GM21737 (cell line): ENCODE data around the gene ZMIZ2.
"Not testable (repeated sequence)": the region's sequence is repeated elsewhere in the genome, so short reads cannot be mapped to it uniquely, and the experiment has no call there.

Experiments used
- ATAC-seq: cut with Tn5 transposase; IDR thresholded peaks from one replicate; pipeline ENCODE4 v1.9.1; 2021; ENCODE audit warnings: mild to moderate bottlenecking, moderate library complexity; ENCODE audit not compliant: unreplicated experiment

ZMIZ2 gene, protein sequence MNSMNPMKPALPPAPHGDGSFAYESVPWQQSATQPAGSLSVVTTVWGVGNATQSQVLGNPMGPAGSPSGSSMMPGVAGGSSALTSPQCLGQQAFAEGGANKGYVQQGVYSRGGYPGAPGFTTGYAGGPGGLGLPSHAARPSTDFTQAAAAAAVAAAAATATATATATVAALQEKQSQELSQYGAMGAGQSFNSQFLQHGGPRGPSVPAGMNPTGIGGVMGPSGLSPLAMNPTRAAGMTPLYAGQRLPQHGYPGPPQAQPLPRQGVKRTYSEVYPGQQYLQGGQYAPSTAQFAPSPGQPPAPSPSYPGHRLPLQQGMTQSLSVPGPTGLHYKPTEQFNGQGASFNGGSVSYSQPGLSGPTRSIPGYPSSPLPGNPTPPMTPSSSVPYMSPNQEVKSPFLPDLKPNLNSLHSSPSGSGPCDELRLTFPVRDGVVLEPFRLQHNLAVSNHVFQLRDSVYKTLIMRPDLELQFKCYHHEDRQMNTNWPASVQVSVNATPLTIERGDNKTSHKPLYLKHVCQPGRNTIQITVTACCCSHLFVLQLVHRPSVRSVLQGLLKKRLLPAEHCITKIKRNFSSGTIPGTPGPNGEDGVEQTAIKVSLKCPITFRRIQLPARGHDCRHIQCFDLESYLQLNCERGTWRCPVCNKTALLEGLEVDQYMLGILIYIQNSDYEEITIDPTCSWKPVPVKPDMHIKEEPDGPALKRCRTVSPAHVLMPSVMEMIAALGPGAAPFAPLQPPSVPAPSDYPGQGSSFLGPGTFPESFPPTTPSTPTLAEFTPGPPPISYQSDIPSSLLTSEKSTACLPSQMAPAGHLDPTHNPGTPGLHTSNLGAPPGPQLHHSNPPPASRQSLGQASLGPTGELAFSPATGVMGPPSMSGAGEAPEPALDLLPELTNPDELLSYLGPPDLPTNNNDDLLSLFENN

DNA sequence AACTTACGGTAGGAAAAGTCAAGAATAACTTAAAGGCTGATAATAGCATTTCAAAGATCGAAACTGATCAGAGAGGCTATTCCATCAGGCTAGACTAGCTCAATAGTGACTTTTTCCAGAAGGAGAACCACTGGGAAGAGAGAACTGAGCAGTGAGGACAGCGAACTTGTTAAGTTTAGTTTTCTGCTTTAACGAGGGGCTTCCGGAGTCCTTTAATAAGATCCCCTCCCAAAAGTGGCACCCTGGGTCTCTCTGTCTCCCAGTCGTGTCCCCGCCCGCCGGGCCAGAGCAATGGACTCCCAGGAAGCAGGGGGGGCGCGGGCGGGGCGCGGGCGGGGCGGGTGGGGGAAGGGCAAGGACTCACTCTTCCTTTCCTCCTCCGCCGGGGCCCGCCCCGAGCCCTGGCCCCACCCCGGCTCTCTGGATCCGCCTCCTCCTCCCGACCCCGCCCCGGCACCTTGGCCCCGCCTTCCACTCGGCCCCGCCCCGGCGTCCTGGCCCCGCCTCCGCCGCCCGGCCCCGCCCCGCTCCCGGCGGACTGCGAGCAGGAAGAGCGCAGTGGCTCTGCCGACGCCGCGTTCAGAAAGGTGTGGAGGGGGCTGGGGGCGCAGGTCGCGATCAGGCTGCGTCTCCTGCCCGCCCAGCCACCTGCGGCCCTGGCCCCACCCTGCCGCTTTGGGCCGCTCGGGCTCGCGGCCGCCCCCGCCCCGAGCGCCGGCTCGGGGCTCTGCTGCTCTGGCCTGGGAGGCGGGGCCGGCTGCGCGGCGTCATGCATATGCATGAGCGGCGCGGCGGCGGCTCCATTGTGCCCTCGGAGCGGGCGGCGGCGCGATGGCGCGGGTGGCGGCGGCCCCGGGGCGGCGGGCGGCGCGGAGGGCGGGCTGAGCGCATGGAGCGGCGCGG is at the start of gene ZMIZ2:
TSS of gene ZMIZ2 (plus strand) at position 803 of the 903 bp plus-strand sequence. CDS start 7,403 bp downstream, outside the sequence.
- ATAC-seq: peak; percentile 63

DNA sequence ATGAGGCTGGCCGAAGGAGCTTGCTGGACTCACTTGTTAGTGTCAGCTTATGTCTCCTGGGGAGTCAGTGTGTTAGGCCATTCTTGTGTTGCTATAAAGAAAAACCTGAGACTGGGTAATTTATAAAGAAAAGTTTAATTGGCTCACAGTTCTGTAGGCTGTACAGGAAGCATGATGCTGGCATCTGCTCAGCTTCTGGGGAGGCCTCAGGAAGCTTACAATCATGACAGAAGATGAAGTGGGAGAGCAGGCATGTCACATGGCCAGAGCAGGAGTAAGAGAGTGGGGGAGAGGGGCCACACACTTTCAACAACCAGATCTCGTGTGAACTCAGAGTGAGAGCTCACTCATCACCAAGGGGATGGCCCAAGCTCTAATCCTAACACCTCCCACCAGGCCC is 49.0 kb upstream of the ZMIZ2 start:
- not testable (repeated sequence) for ATAC-seq

DNA sequence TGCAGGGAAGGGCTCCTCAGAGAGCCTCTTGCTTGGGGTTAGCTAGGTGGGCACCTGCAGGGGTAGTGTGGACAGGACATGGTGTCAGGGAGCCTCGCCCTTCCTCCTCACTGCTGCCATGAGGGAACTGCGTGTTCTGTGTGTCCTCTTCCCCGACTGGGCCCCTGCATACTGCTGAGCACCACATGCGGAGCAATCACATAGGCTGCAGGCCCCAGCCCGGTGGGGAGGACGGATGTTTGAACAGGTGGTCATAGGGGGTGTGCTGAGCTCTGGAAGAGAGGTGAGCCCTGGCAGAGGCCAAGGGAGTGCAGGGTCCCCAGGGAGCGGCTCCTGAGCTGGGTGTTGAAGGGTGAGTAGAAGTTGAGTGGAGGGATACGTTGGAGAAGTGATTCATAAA is 48.3 kb upstream of the ZMIZ2 start:
- ATAC-seq: no peak

DNA sequence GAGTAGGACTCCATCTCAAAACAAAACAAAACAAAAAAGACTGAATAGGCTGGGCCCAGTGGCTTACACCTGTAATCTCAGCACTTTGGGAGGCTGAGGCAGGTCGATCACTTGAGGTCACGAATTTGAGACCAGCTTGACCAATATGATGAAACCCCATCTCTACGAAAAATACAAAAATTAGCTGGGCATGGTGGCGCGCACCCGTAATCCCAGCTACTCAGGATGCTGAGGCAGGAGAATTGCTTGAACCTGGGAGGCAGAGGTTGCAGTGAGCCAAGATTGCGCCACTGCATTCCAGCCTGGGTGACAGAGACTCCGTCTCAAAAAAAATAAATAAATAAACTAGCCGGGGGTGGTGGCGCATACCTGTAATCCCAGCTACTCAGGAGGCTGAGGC is 45.3 kb upstream of the ZMIZ2 start:
- not testable (repeated sequence) for ATAC-seq

DNA sequence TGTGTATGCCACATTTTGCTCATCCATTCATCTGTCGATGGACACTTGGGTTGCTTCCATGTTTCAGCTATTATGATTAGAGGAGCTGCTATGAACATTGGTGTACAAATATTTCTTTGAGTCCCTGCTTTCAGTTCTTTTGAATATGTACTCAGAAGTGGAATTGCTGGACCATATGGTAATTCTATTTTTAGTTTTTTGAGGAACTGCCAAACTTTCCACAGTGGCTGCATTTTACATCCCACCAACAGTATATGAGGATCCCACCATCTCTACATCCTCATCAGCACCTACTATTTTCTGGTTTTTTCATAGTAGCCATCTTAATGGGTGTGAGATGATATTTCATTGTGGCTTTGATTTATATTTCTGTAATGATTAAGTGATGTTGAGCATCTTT is 44.7 kb upstream of the ZMIZ2 start:
- no peak for ATAC-seq

DNA sequence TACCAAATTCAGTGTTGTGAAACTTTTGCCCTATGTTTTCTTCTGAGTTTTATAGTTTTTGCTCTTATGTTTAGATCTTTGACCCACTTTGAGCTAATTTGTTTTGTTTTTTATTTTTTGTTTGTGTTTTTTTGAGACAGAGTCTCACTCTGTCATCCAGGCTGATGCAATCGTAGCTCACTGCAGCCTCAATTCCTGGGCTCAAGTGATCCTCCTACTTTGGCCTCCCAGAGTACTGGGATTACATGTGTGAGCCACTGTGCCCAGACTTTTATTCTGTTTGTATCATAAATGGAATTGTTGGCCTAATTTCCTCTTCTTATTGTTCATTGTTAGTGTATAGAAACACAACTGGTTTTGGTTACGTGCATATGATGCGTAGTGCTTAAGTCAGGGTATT is 43.2 kb upstream of the ZMIZ2 start:
- no peak for ATAC-seq

DNA sequence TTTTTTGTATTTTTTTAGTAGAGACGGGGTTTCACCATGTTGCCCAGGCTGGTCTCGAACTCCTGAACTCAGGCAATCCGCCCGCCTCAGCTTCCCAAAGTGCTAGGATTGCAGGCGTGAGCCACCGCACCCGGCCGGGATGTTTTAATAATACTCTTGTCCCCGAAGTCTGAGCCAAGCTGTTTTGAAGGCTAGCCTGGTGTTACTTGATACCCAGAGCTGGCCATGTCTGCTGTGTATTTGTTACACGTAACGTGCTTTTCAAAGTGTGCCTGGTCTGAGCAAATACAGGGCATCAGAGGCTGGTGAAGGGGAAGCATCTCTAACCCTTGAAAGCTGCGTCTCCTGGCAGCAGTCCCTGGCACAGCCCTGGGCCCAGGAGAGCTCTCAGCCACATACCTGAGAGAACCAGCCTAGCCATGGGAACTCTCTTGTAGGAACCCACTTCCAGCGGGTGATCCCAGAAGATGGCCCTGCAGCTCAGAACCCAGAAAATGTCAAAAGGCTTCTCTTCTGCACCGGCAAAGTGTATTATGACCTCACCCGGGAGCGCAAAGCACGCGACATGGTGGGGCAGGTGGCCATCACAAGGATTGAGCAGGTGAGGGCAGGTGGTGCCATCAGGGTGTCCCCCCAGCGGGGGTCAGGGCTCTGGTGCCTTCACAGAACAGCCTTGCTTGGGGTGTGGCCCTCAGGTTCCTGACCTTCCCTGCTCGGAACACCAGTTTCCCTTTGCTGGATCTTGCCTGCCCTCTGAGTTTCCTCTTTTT is 41.7 kb upstream of the ZMIZ2 start:
- no peak for ATAC-seq

DNA sequence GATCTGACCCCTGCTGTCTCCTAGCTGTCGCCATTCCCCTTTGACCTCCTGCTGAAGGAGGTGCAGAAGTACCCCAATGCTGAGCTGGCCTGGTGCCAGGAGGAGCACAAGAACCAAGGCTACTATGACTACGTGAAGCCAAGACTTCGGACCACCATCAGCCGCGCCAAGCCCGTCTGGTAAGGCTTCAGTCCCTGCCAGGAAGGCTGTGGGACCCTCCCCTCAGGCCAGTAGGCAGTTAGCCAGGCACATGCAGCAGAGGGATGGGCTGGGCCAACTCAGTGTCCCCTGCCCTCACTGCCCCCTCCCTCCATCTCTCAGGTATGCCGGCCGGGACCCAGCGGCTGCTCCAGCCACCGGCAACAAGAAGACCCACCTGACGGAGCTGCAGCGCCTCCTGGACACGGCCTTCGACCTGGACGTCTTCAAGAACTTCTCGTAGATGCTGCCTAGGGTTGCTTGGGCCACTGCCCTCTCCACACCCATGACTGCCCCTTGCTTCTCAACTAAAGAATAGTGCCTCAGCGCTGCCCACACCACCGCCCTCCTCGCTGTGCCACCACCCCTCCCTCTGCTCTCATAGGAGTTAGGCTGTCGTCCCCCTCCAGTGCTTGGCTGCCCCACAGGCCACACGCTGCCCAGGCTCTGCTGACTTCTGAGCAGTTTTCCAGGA is 41.0 kb upstream of the ZMIZ2 start:
- ATAC-seq: no peak

DNA sequence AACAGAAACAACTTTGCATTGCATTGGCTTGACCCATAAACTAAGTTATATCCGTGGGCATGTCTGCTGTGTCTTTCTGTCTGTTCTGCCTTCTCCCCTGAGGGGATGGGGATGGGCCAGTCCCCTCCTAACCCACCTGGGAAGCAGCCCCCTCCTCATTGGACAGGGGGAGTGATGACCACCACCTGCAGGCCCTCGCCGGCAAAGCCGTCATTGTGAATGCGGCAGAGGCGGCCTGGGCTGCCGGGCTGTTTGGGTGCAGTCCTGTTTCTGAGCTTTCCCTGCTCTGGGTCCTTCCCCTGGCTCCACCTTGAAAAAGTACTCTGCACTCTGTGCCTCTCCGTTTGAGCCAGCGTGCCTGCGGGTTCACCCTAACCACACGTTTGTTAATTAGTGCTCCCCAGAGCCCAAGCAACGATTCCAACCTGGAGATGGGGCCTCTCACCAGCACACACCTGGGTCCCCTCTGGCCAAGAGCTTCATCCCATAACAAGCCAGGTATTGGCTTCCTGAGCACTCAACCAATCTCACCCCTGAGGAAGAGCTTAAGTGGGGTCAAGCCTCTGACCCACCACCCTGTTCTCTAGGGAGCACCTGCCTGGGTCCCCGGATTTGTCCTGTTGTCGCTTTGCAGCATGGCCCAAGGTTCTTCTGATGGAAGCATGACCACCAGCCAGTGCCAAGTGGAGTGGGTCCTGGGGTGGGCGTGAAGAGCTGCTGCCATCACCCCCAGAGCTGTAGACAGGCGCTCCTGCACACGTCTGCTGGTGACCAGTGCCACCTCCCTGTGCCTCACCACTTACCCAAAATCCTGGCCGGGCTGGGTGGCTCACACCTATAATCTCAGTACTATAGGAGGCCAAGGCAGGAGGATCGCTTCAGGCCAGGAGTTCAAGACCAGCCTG is 39.4 kb upstream of the ZMIZ2 start:
- ATAC-seq: no peak

DNA sequence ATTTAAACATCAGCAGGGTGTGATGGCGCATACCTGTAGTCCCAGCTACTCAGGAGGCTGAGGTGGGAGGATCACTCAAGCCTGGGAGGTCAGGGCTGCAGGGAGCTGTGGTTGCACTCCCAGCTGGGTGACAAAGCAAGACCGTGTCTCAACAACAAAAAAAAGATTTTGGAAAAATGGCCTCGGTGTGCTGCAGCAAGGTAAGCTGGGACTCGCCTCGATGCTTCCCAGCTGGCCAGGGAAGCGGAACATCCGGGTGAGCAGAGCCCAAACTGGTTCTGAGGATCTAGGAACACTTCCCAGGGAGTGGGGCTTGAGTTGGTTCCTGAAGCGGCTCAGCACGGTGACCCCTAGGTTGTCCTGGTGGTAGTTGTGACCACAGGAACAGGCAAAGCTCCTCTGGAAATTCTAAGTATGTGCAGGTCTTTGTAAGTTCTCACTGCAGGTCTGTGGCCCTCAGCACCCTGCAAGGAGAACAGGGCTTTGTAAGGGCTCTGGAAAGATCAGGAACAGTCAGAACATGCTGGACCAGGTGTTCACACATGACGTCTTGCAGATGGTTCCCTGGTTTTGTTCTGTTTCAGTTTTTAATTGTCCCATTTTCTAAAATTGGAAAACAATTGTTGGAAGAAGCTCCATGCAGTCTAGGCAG is 38.6 kb upstream of the ZMIZ2 start:
- no peak for ATAC-seq

DNA sequence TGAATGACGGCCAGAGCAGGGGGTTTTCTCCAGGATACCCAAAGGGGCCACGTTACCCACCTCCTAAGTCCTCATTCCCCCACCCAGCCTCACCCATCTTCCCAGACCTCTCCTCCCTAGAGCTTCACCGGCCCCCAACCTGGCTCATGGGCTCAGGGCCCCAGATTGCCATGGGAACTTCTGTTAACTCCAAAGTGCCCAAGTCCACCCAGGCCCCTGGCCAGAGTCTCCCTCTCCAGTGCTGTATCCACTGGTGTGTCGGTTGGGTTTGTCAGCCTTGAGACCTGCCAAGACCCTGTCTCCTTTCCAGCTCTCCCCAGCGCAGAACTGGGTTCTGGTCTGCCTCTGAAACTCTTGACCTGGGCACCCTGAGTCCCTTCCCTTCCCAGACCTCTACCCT is 37.1 kb upstream of the ZMIZ2 start:
- ATAC-seq: no peak

DNA sequence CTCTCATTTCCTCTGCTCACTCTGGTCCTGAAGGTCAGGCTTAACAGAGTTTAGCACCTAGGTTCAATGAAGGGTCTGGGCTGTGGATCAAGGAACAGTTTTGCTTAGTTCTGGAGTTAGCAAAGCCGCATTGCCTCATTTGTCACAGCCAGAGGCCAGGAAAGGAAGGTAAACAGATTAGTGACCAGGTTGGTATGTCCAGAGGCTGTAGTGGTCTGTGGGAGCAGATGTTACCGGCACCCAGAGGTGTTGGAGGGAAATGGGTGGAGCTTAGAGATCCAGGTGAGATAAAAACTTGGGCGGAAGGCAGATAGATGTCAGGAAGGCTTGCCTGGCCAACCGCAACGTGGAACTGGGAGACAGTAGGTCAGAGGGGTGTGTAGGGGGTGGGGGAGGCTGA is 36.6 kb upstream of the ZMIZ2 start:
- no peak for ATAC-seq

DNA sequence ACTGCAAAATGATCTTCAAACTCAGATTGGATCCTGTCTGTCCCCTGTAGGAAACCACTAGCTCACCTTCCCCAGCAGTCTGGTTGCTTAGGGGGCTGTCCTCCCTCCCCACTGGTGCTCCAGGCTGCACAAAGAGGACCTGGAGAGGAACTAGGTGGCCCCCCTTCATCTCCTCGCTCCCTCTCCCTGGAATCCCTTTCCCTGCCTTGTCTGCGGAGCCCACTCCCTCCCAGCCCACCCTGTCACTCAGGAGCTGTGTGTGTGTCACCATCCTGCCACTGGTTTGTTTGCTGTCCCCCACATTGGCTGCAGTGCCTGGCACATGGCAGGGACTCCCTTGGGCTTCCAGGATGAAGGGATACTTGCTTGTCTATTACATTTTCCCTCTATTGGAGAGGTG is 35.5 kb upstream of the ZMIZ2 start:
- no peak for ATAC-seq

DNA sequence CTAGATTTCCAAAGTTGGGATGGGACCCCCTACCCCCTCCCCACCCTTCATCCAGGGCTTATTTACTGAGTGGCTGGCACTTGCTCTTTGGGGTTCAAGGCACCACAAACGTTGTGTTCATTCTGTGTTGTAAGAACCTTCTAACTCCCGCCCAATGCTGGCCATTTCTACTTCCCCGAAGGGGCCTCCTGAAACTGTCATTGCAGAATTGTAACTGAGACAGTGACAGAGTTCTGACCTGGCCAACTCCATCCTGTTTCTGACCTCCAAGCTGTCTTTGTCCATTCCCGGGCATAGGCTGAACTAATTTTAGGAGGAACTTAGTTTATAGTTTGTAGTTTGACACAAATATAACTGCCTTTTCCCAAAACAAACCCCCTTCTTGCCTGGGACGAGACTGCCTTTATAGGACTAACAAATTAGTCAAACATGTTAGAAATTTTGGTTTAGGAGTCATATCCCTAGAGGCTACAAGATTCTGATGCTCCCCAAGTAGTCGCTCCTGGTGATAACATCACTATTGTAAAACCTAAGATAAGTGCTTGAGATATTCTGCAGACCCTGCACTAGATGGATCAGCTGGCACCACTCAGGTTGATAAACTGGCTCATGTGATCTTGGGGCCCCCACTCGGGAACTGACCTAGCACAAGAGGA is 34.8 kb upstream of the ZMIZ2 start:
- no peak for ATAC-seq

DNA sequence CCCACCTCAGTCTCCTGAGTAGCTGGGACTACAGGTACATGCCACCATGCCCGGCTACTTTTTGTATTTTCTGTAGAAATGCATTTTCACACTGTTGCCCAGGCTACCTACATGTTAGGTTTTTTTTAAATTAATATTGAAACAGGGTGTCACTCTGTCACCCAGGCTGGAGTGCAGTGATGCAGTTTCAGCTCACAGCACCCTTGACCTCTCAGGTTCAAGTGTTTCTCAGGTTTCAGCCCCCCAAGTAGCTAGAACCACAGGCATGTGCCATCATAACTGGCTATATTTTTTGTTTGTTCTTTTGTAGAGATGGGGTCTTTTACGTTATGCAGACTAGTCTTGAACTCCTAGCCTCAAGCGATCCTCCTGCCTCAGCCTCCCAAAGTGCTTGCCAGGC is 32.4 kb upstream of the ZMIZ2 start:
- no peak for ATAC-seq

DNA sequence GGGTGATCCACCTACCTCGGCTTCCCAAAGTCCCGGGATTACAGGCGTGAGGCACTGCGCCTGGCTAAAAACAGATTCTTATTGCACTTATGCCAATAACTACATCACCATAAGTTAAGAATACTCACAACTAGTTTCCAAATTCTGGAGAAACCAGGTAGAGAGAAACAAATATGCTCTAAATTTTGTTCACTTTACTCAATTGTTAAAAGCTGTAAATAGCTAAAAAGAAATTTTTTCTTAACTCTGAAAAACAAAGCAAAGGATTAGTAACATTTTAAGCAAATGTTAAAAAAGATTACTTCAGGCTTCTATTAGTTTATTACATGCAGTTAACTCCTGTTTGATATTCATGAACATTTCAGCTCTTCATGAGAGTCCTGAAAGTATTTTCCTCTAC is 28.3 kb upstream of the ZMIZ2 start:
- ATAC-seq: no peak

DNA sequence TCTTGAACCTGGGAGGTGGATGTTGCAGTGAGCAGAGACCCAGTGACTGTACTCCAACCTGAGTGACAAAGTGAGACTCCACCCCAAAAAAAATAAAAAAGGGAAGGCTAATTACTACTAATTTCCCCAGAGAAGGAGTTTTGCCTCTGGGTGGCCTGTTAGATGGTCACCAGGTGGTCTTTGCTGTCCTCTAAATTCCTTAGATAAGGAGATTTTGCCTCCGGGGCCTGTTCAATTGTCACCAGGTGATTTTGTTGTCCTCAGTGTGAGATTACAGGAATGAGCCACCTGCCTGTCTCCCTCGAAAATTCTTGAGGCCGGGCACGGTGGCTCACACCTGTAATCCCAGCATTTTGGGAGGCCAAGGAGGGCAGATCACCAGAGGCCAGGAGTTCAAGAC is 24.4 kb upstream of the ZMIZ2 start:
- ATAC-seq: no peak

DNA sequence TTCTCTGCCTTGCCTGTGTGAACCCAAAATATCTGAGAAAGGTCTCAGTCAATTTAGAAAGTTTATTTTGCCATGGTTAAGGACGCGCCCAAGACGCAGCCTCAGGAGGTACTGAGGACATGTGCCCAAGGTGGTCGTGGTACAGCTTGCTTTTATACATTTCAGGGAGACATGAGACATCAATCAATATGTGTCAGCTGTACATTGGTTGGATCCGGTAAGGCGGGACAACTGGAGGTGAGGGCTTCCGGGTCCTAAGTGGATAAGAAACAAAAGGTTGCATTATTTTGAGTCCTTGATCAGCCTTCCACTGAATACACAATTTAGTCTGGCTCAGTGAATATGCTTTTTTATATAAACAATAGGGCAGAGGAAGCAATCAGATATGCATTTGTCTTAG is 22.4 kb upstream of the ZMIZ2 start:
- ATAC-seq: not testable (repeated sequence)
